ENCODE data around the gene CLIP3. TPM values are rescaled to one million over a fixed set of nuclear protein-coding genes. Genes with fewer than 3 reads are reported as not detected.
"Not testable (repeated sequence)": the region's sequence is repeated elsewhere in the genome, so short reads cannot be mapped to it uniquely, and the experiment has no call there.

The CLIP3 gene
- total and polyA plus RNA-seq, 4 donors = 0.59 to 1.5 (median 0.80) TPM

DNA sequence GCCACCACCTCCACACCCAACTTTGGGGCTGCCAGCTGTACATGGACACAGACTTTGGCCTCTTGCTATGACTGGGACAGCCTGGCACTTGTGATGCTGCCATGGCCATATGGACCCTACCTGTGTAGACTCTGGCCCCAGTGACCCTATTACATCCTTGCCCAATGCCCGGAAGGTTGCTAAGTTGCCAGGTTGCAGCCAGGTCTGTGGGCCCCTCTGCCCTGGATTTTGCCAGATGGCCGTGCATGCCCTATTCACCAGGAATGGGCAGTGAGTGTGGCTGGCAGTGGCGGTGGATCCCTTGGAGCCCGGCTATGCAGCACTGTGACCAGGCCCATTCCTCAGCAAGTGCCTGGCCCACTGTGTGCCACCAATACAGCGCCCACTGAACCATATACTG, 46.6 kb downstream of the CLIP3 start:
- peaks cover 0 to 4% (median 0%) of the 10 kb centered on the region in 4 donors for H3K27me3 ChIP-seq (ENCODE audit: control insufficient read depth in 4 of 4, insufficient read depth in 4 of 4, low read length in 3 of 4)
- no peaks in the 10 kb centered on the region for H3K36me3 ChIP-seq (ENCODE audit: control insufficient read depth in 4 of 4, insufficient read depth in 3 of 4, low read depth in 1 of 4, low read length in 3 of 4)
- 88% methylated on average over 5 of the region's 5 CpGs for WGBS
- TF ChIP-seq, protein P1, sequence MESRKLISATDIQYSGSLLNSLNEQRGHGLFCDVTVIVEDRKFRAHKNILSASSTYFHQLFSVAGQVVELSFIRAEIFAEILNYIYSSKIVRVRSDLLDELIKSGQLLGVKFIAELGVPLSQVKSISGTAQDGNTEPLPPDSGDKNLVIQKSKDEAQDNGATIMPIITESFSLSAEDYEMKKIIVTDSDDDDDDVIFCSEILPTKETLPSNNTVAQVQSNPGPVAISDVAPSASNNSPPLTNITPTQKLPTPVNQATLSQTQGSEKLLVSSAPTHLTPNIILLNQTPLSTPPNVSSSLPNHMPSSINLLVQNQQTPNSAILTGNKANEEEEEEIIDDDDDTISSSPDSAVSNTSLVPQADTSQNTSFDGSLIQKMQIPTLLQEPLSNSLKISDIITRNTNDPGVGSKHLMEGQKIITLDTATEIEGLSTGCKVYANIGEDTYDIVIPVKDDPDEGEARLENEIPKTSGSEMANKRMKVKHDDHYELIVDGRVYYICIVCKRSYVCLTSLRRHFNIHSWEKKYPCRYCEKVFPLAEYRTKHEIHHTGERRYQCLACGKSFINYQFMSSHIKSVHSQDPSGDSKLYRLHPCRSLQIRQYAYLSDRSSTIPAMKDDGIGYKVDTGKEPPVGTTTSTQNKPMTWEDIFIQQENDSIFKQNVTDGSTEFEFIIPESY (IDR thresholded peaks at IDR 0.05) = no peak
- TF ChIP-seq EGR1 (IDR thresholded peaks at IDR 0.05; ENCODE audit: low read depth in 2 of 2) = no peak
- no peak overlapping the region for H3K27ac ChIP-seq (ENCODE audit: low read depth in 1 of 2, low read length in 2 of 2)
- H3K4me3 ChIP-seq (ENCODE audit: low read depth in 1 of 3, low read length in 3 of 3) = no peak overlapping the region
- H3K9ac ChIP-seq (ENCODE audit: low read depth in 1 of 2, low read length in 2 of 2) = no peak overlapping the region
- no peaks in the 10 kb centered on the region for H3K9me3 ChIP-seq (ENCODE audit: control insufficient read depth in 4 of 4, low read length in 3 of 4)
- no peak for DNase-seq (ENCODE audit: low spot score)
- peaks cover 0 to 4% (median 0%) of the 10 kb centered on the region in 4 donors for H3K4me1 ChIP-seq (ENCODE audit: control insufficient read depth in 4 of 4, insufficient read depth in 4 of 4, low read length in 3 of 4)

DNA sequence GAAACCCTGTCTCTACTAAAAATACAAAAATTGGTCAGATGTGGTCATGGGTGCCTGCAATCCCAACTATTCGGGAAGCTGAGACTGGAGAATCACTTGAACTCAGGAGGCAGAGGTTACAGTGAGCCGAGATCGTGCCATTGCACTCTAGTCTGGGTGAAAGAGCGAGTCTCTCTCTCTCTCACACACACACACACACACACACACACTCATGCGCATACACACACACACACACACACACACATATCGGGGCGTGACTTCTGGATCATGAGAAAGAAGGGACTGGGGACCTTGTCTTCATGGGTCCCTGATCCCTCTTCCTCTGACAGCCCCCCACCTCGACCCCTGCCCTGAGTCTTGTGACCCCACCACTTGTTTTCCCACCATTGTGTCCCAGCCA, 49.5 kb downstream of the CLIP3 start:
- no peak overlapping the region for H3K4me3 ChIP-seq (ENCODE audit: low read depth in 1 of 3, low read length in 3 of 3)
- no peak overlapping the region for H3K27ac ChIP-seq (ENCODE audit: low read depth in 1 of 2, low read length in 2 of 2)
- H3K9me3 ChIP-seq (ENCODE audit: control insufficient read depth in 4 of 4, low read length in 3 of 4) = no peaks in the 10 kb centered on the region
- H3K36me3 ChIP-seq (ENCODE audit: control insufficient read depth in 4 of 4, insufficient read depth in 3 of 4, low read depth in 1 of 4, low read length in 3 of 4) = no peaks in the 10 kb centered on the region
- no peak overlapping the region for H3K9ac ChIP-seq (ENCODE audit: low read depth in 1 of 2, low read length in 2 of 2)
- TF ChIP-seq SP1 (IDR thresholded peaks at IDR 0.05) (no peak), TAF1 (conservative IDR thresholded peaks at IDR 0.05) (no peak), RXRA (IDR thresholded peaks at IDR 0.05) (no peak), NR2F2 (IDR thresholded peaks at IDR 0.05) (no peak), RAD21 (IDR thresholded peaks at IDR 0.05) (no peak), FOXA2 (IDR thresholded peaks at IDR 0.05) (no peak), YY1 (IDR thresholded peaks at IDR 0.05) (no peak), HNF4A (conservative IDR thresholded peaks at IDR 0.05) (no peak), HNF4G (IDR thresholded peaks at IDR 0.05) (no peak), GABPA (IDR thresholded peaks at IDR 0.05 in 1 of 2, conservative IDR thresholded peaks at IDR 0.05 in 1 of 2) (no peak), FOXA1 (IDR thresholded peaks at IDR 0.05) (no peak), EGR1 (IDR thresholded peaks at IDR 0.05; ENCODE audit: low read depth in 2 of 2) (no peak), JUND (IDR thresholded peaks at IDR 0.05) (no peak)
- TF ChIP-seq, protein P2, sequence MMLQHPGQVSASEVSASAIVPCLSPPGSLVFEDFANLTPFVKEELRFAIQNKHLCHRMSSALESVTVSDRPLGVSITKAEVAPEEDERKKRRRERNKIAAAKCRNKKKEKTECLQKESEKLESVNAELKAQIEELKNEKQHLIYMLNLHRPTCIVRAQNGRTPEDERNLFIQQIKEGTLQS (IDR thresholded peaks at IDR 0.05) = no peak
- TF ChIP-seq, protein P3, sequence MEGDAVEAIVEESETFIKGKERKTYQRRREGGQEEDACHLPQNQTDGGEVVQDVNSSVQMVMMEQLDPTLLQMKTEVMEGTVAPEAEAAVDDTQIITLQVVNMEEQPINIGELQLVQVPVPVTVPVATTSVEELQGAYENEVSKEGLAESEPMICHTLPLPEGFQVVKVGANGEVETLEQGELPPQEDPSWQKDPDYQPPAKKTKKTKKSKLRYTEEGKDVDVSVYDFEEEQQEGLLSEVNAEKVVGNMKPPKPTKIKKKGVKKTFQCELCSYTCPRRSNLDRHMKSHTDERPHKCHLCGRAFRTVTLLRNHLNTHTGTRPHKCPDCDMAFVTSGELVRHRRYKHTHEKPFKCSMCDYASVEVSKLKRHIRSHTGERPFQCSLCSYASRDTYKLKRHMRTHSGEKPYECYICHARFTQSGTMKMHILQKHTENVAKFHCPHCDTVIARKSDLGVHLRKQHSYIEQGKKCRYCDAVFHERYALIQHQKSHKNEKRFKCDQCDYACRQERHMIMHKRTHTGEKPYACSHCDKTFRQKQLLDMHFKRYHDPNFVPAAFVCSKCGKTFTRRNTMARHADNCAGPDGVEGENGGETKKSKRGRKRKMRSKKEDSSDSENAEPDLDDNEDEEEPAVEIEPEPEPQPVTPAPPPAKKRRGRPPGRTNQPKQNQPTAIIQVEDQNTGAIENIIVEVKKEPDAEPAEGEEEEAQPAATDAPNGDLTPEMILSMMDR (IDR thresholded peaks at IDR 0.05; ENCODE audit: low read depth, low read length, missing input control) = no peak
- TF ChIP-seq, protein P4, sequence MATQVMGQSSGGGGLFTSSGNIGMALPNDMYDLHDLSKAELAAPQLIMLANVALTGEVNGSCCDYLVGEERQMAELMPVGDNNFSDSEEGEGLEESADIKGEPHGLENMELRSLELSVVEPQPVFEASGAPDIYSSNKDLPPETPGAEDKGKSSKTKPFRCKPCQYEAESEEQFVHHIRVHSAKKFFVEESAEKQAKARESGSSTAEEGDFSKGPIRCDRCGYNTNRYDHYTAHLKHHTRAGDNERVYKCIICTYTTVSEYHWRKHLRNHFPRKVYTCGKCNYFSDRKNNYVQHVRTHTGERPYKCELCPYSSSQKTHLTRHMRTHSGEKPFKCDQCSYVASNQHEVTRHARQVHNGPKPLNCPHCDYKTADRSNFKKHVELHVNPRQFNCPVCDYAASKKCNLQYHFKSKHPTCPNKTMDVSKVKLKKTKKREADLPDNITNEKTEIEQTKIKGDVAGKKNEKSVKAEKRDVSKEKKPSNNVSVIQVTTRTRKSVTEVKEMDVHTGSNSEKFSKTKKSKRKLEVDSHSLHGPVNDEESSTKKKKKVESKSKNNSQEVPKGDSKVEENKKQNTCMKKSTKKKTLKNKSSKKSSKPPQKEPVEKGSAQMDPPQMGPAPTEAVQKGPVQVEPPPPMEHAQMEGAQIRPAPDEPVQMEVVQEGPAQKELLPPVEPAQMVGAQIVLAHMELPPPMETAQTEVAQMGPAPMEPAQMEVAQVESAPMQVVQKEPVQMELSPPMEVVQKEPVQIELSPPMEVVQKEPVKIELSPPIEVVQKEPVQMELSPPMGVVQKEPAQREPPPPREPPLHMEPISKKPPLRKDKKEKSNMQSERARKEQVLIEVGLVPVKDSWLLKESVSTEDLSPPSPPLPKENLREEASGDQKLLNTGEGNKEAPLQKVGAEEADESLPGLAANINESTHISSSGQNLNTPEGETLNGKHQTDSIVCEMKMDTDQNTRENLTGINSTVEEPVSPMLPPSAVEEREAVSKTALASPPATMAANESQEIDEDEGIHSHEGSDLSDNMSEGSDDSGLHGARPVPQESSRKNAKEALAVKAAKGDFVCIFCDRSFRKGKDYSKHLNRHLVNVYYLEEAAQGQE (IDR thresholded peaks at IDR 0.05) = no peak
- TF ChIP-seq, protein P1 (IDR thresholded peaks at IDR 0.05) = no peak
- TF ChIP-seq, protein P5, sequence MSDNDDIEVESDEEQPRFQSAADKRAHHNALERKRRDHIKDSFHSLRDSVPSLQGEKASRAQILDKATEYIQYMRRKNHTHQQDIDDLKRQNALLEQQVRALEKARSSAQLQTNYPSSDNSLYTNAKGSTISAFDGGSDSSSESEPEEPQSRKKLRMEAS (IDR thresholded peaks at IDR 0.05) = no peak
- H3K4me1 ChIP-seq (ENCODE audit: control insufficient read depth in 4 of 4, insufficient read depth in 4 of 4, low read length in 3 of 4) = peaks cover 0 to 4% (median 0%) of the 10 kb centered on the region in 4 donors
- H3K27me3 ChIP-seq (ENCODE audit: control insufficient read depth in 4 of 4, insufficient read depth in 4 of 4, low read length in 3 of 4) = peaks cover 0 to 4% (median 0%) of the 10 kb centered on the region in 4 donors
- 77% methylated on average over 8 of the region's 8 CpGs for WGBS
- DNase-seq (ENCODE audit: low spot score) = no peak

DNA sequence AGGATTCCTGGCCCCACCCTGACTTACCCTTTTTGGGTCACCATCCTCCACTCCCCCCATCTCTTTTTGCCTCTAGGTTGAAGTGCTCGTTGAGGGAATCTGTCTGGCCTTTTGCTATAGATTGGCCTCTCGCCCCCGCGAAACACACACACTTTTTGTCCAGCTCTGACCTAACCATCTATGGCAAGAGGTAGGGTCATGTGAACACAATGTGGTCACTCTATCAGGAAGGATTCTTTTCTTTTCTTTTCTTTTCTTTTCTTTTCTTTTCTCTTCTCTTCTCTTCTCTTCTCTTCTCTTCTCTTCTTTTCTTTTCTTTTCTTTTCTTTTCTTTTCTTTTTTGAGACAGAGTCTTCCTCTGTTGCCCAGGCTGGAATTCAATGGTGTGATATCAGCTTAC, 51.7 kb downstream of the CLIP3 start:
- H3K27ac ChIP-seq (ENCODE audit: low read depth in 1 of 2, low read length in 2 of 2); H3K36me3 ChIP-seq (ENCODE audit: control insufficient read depth in 4 of 4, insufficient read depth in 3 of 4, low read depth in 1 of 4, low read length in 3 of 4); H3K9me3 ChIP-seq (ENCODE audit: control insufficient read depth in 4 of 4, low read length in 3 of 4); H3K9ac ChIP-seq (ENCODE audit: low read depth in 1 of 2, low read length in 2 of 2); H3K4me1 ChIP-seq (ENCODE audit: control insufficient read depth in 4 of 4, insufficient read depth in 4 of 4, low read length in 3 of 4); H3K27me3 ChIP-seq (ENCODE audit: control insufficient read depth in 4 of 4, insufficient read depth in 4 of 4, low read length in 3 of 4); DNase-seq (ENCODE audit: low spot score); H3K4me3 ChIP-seq (ENCODE audit: low read depth in 1 of 3, low read length in 3 of 3): not testable (repeated sequence)
- 80% methylated on average over 4 of the region's 4 CpGs for WGBS

Measured in liver (tissue), 9 donors.